H1 (cell line): Measurements from ENCODE around the gene ST6GALNAC2. TPM values are rescaled to one million over a fixed set of nuclear protein-coding genes. Genes with fewer than 3 reads are reported as not detected.

ENCODE experiments used
- ASH2L ChIP-seq: fragments of 200-600, 300-600 bp; sonication (generic); IDR thresholded peaks from one replicate; pipeline ENCODE4 v1.7.1; 2017; ENCODE audit warnings: low read length
- CHD1 ChIP-seq: IDR thresholded peaks from 2 replicates; pipeline ENCODE4 v1.6.1; 2012; ENCODE audit warnings: low read depth, low read length, improper control_type of control experiment
- CTBP2 ChIP-seq: IDR thresholded peaks from 2 replicates; pipeline ENCODE4 v1.7.0; 2011; ENCODE audit warnings: borderline replicate concordance, mild to moderate bottlenecking, moderate library complexity, mixed read lengths, low read length; ENCODE audit not compliant: insufficient read depth, insufficient read length
- KDM4A ChIP-seq: IDR thresholded peaks from one replicate; pipeline ENCODE4 v1.7.1; 2012; ENCODE audit warnings: low read depth, mild to moderate bottlenecking, moderate library complexity, low read length, inconsistent platforms; ENCODE audit not compliant: severe bottlenecking
- POLR2AphosphoS5 ChIP-seq: IDR thresholded peaks from 2 replicates; pipeline ENCODE4 v1.6.1; 2011; ENCODE audit warnings: low read depth, low read length
- SIRT6 ChIP-seq: IDR thresholded peaks from one replicate; pipeline ENCODE4 v1.7.1; 2012; ENCODE audit warnings: low read length, inconsistent platforms
- polyA plus RNA-seq, 7 experiments: library from polyadenylated mRNA; depleted of rRNA in 3 of 7; stranded (reverse) in 5 of 7; unstranded in 2 of 7; fragments of >200 nt in 5 of 7; fragments of 200-250 nt in 2 of 7; gene quantifications; 1 replicate in 5 of 7; 2 replicates in 1 of 7; 4 replicates in 1 of 7; pipeline versions ENCODE4 v1.2.1 to v1.2.3, GENCODE V29; 2011 to 2013; ENCODE audit warnings: missing spikeins in 2 of 7, mixed read lengths in 2 of 7
- total RNA-seq: library from RNA; stranded (reverse); fragmentation: NEBNext Ultra II Directional; extraction: Animal tissue kit (Norgen Biotek cat#: 25700); gene quantifications from 2 replicates; pipeline ENCODE4 v1.2.1, GENCODE V29; 2021
- TF ChIP-seq, protein P1 (sequence below): fragments of 300-600 bp; sonication (generic); IDR thresholded peaks from 2 replicates; pipeline ENCODE4 v1.7.1; 2012; ENCODE audit warnings: low read length, moderate library complexity, mild to moderate bottlenecking, inconsistent platforms; ENCODE audit not compliant: insufficient replicate concordance

The ST6GALNAC2 gene
- total and polyA plus RNA-seq, 2 of the 8 experiments (the other 6 are each of a cell fraction or from before 2014, with no cell fraction given) = 0.09 TPM; not detected in 1

DNA sequence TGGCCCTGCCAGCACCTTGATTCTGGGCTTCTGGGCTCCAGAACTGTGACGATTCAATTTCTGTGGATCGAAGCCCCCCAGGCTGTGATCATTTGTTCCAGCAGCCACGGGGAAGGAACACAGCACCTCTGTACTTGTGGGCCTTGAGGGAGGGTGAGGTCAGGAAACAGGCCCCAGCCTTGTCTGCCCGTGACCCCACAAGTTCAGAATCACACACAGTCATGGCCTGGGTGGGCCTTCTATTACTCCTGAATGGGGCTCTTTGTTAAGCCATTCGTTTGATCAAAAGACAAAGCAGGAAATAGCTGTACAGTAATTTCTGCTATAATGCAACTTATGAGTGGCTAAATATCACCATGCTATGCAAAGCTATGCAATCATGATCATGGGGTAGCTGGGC is 10.1 kb downstream of the ST6GALNAC2 start (continued):
- TF ChIP-seq, protein P1, sequence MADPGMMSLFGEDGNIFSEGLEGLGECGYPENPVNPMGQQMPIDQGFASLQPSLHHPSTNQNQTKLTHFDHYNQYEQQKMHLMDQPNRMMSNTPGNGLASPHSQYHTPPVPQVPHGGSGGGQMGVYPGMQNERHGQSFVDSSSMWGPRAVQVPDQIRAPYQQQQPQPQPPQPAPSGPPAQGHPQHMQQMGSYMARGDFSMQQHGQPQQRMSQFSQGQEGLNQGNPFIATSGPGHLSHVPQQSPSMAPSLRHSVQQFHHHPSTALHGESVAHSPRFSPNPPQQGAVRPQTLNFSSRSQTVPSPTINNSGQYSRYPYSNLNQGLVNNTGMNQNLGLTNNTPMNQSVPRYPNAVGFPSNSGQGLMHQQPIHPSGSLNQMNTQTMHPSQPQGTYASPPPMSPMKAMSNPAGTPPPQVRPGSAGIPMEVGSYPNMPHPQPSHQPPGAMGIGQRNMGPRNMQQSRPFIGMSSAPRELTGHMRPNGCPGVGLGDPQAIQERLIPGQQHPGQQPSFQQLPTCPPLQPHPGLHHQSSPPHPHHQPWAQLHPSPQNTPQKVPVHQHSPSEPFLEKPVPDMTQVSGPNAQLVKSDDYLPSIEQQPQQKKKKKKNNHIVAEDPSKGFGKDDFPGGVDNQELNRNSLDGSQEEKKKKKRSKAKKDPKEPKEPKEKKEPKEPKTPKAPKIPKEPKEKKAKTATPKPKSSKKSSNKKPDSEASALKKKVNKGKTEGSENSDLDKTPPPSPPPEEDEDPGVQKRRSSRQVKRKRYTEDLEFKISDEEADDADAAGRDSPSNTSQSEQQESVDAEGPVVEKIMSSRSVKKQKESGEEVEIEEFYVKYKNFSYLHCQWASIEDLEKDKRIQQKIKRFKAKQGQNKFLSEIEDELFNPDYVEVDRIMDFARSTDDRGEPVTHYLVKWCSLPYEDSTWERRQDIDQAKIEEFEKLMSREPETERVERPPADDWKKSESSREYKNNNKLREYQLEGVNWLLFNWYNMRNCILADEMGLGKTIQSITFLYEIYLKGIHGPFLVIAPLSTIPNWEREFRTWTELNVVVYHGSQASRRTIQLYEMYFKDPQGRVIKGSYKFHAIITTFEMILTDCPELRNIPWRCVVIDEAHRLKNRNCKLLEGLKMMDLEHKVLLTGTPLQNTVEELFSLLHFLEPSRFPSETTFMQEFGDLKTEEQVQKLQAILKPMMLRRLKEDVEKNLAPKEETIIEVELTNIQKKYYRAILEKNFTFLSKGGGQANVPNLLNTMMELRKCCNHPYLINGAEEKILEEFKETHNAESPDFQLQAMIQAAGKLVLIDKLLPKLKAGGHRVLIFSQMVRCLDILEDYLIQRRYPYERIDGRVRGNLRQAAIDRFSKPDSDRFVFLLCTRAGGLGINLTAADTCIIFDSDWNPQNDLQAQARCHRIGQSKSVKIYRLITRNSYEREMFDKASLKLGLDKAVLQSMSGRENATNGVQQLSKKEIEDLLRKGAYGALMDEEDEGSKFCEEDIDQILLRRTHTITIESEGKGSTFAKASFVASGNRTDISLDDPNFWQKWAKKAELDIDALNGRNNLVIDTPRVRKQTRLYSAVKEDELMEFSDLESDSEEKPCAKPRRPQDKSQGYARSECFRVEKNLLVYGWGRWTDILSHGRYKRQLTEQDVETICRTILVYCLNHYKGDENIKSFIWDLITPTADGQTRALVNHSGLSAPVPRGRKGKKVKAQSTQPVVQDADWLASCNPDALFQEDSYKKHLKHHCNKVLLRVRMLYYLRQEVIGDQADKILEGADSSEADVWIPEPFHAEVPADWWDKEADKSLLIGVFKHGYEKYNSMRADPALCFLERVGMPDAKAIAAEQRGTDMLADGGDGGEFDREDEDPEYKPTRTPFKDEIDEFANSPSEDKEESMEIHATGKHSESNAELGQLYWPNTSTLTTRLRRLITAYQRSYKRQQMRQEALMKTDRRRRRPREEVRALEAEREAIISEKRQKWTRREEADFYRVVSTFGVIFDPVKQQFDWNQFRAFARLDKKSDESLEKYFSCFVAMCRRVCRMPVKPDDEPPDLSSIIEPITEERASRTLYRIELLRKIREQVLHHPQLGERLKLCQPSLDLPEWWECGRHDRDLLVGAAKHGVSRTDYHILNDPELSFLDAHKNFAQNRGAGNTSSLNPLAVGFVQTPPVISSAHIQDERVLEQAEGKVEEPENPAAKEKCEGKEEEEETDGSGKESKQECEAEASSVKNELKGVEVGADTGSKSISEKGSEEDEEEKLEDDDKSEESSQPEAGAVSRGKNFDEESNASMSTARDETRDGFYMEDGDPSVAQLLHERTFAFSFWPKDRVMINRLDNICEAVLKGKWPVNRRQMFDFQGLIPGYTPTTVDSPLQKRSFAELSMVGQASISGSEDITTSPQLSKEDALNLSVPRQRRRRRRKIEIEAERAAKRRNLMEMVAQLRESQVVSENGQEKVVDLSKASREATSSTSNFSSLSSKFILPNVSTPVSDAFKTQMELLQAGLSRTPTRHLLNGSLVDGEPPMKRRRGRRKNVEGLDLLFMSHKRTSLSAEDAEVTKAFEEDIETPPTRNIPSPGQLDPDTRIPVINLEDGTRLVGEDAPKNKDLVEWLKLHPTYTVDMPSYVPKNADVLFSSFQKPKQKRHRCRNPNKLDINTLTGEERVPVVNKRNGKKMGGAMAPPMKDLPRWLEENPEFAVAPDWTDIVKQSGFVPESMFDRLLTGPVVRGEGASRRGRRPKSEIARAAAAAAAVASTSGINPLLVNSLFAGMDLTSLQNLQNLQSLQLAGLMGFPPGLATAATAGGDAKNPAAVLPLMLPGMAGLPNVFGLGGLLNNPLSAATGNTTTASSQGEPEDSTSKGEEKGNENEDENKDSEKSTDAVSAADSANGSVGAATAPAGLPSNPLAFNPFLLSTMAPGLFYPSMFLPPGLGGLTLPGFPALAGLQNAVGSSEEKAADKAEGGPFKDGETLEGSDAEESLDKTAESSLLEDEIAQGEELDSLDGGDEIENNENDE = no peak
- TF ChIP-seq CHD1 = no peak
- TF ChIP-seq CTBP2 = no peak
- no peak for TF ChIP-seq KDM4A
- no peak for TF ChIP-seq ASH2L
- TF ChIP-seq POLR2AphosphoS5 = no peak
- TF ChIP-seq SIRT6 = no peak
